MCF 10A (cell line): Measurements from ENCODE around the gene YIF1A. TPM values are rescaled to one million over a fixed set of nuclear protein-coding genes. Genes with fewer than 3 reads are reported as not detected.

ENCODE experiments used
- BruUV-seq: library from RNA; stranded (reverse); fragments of 400-500 nt; replicated peaks from 2 replicates; lab custom pipeline; 2021; lab: Mats Ljungman, UMichigan
- CTCF ChIA-PET: fragments of 300-600 bp; sonication (Branson Sonifier 250); formaldehyde crosslinking; extraction: SDS; loops from one replicate; lab custom pipeline; 2021; ENCODE audit warnings: antibody characterized with exemption, inconsistent platforms; lab: Yijun Ruan, JAX
- POLR2A ChIA-PET: fragments of 300-600, 350-650 bp; sonication (Branson Sonifier 250); formaldehyde crosslinking; extraction: SDS; loops from one replicate; lab custom pipeline; 2020; ENCODE audit warnings: antibody characterized with exemption, inconsistent platforms; lab: Yijun Ruan, JAX
- DNase-seq: peaks from one replicate; pipeline ENCODE4 v3.0.0-alpha.2; 2018; ENCODE audit not compliant: unreplicated experiment
- H3K27ac Mint-ChIP-seq: one replicate; pipeline ENCODE4 v1.8.0; 2022; ENCODE audit warnings: mild to moderate bottlenecking, low read depth, mixed read lengths; ENCODE audit not compliant: unreplicated experiment
- H3K27me3 Mint-ChIP-seq: one replicate; pipeline ENCODE4 v1.8.0; 2022; ENCODE audit warnings: mixed read lengths; ENCODE audit not compliant: insufficient read depth, unreplicated experiment
- H3K36me3 Mint-ChIP-seq: one replicate; pipeline ENCODE4 v1.8.0; 2022; ENCODE audit warnings: mild to moderate bottlenecking, moderate library complexity, mixed read lengths; ENCODE audit not compliant: insufficient read depth, unreplicated experiment
- H3K4me1 Mint-ChIP-seq: one replicate; pipeline ENCODE4 v1.8.0; 2022; ENCODE audit warnings: mixed read lengths; ENCODE audit not compliant: insufficient read depth, unreplicated experiment
- H3K4me3 Mint-ChIP-seq: one replicate; pipeline ENCODE4 v1.8.0; 2022; ENCODE audit warnings: mild to moderate bottlenecking, moderate library complexity, mixed read lengths; ENCODE audit not compliant: unreplicated experiment
- H3K9me3 Mint-ChIP-seq: one replicate; pipeline ENCODE4 v1.8.0; 2022; ENCODE audit warnings: mixed read lengths; ENCODE audit not compliant: unreplicated experiment
- CTCF ChIP-seq: fragments of 200-600 bp; IDR thresholded peaks from one replicate; pipeline ENCODE4 v1.8.0; 2022; ENCODE audit warnings: antibody characterized with exemption, mild to moderate bottlenecking; ENCODE audit not compliant: unreplicated experiment
- intact Hi-C: fragments of 100-400 bp; cut with micrococcal nuclease; formaldehyde crosslinking; loops from 2 replicates; pipeline ENCODE4 v1.14.1; 2022
- total RNA-seq: library from RNA; stranded (reverse); gene quantifications from 2 replicates; pipeline ENCODE4 v1.2.3, GENCODE V29; 2022

The YIF1A gene
- total RNA-seq, 1 experiment from 2014 or later = 143 TPM

GRCh38 chr11:66294626-66295620 lies 6.0 kb upstream of the YIF1A start:
- peaks cover 13% of the 10 kb centered on the region for H3K27me3 Mint-ChIP-seq

GRCh38 chr11:66293777-66294625 lies 5.1 kb upstream of the YIF1A start:
- Mint-ChIP-seq H3K4me1 (peaks cover 12% of the 10 kb centered on the region), H3K27ac (no peak overlapping the region), H3K36me3 (peaks cover 4% of the 10 kb centered on the region), H3K27me3 (peaks cover 13% of the 10 kb centered on the region), H3K9me3 (no peaks in the 10 kb centered on the region), H3K4me3 (no peak overlapping the region)
- TF ChIP-seq CTCF = no peak
- no TSS peak for BruUV-seq
- POLR2A ChIA-PET = no interaction called here
- no peak for DNase-seq
- CTCF ChIA-PET = interaction anchor here (0.7 kb wide), 1 partner anchor 72 kb away, joined by 4 read pairs; no protein-coding TSS in a partner anchor
- intact Hi-C loops = no loop called here

More at GRCh38 chr11:66294626-66295620, 6.0 kb upstream of the YIF1A start:
- no peak for DNase-seq
- Mint-ChIP-seq H3K4me3 (no peak overlapping the region), H3K4me1 (peaks cover 11% of the 10 kb centered on the region), H3K9me3 (no peaks in the 10 kb centered on the region), H3K36me3 (no peaks in the 10 kb centered on the region), H3K27ac (no peak overlapping the region)
- intact Hi-C loops = no loop called here
- CTCF ChIA-PET = interaction anchor here (0.7 kb wide), 2 partner anchors 12 to 73 kb away, joined by 3 to 4 read pairs; no protein-coding TSS in a partner anchor
- POLR2A ChIA-PET = no interaction called here
- no peak for TF ChIP-seq CTCF
- BruUV-seq = no TSS peak

GRCh38 chr11:66293352-66293751 lies 4.4 kb upstream of the YIF1A start:
- BruUV-seq = no TSS peak
- no peak for DNase-seq
- Mint-ChIP-seq H3K4me3 (no peak overlapping the region), H3K36me3 (peaks cover 7% of the 10 kb centered on the region), H3K27me3 (peaks cover 13% of the 10 kb centered on the region), H3K9me3 (no peaks in the 10 kb centered on the region), H3K27ac (no peak overlapping the region), H3K4me1 (peaks cover 12% of the 10 kb centered on the region)
- no peak for TF ChIP-seq CTCF
- intact Hi-C loops = no loop called here
- CTCF ChIA-PET = no interaction called here
- POLR2A ChIA-PET = no interaction called here
